Umbilical cord (tissue), 2 donors: ENCODE results near the gene CLEC5A. TPM values are rescaled to one million over a fixed set of nuclear protein-coding genes. Genes with fewer than 3 reads are reported as not detected.
"Not testable (repeated sequence)": the region's sequence is repeated elsewhere in the genome, so short reads cannot be mapped to it uniquely, and the experiment has no call there.

Experiments
- DNase-seq: peaks from one replicate; pipeline ENCODE4 v3.0.0-alpha.2; 2015; ENCODE audit warnings: low spot score
- total RNA-seq: library from RNA; depleted of rRNA; stranded (reverse); fragments of >200 nt; gene quantifications from one replicate; pipeline ENCODE4 v1.2.3, GENCODE V29; 2014; ENCODE audit warnings: low replicate concordance; ENCODE audit not compliant: insufficient read depth

CLEC5A gene
- total RNA-seq = 10.8 TPM

- no peak for DNase-seq
Observed at GRCh38 chr7:141946796-141947195, at the start of gene CLEC5A. Gene CLEC5A (minus strand): TSS chr7:141946974. CDS start chr7:141946292, 682 bp downstream.

- no peak for DNase-seq
Observed at GRCh38 chr7:141993354-141993753, 46.6 kb upstream of the CLEC5A start.

- DNase-seq = no peak
Observed at GRCh38 chr7:141992688-141993087, 45.9 kb upstream of the CLEC5A start.

- DNase-seq = no peak
Observed at GRCh38 chr7:141992156-141992555, 45.4 kb upstream of the CLEC5A start.

- DNase-seq = no peak
Observed at GRCh38 chr7:141991140-141991539, 44.4 kb upstream of the CLEC5A start.

- DNase-seq = no peak
Observed at GRCh38 chr7:141990011-141990725, 43.4 kb upstream of the CLEC5A start.

GRCh38 chr7:141987803-141988202 is 41.0 kb upstream of the CLEC5A start:
- DNase-seq = not testable (repeated sequence)

- DNase-seq = no peak
Observed at GRCh38 chr7:141986923-141987322, 40.1 kb upstream of the CLEC5A start.

GRCh38 chr7:141985926-141986325 is 39.2 kb upstream of the CLEC5A start:
- not testable (repeated sequence) for DNase-seq

GRCh38 chr7:141979568-141979967 is 32.8 kb upstream of the CLEC5A start:
- no peak for DNase-seq

- no peak for DNase-seq
Observed at GRCh38 chr7:141978351-141978750, 31.6 kb upstream of the CLEC5A start.

- no peak for DNase-seq
Observed at GRCh38 chr7:141976524-141977245, 29.9 kb upstream of the CLEC5A start.

- peak; percentile 75 for DNase-seq
Observed at GRCh38 chr7:141975806-141976523, 29.2 kb upstream of the CLEC5A start.

- DNase-seq = peak; percentile 11
Observed at GRCh38 chr7:141974831-141975230, 28.1 kb upstream of the CLEC5A start.

GRCh38 chr7:141973673-141974072 is 26.9 kb upstream of the CLEC5A start, which contains the start of gene TAS2R38:
Gene TAS2R38 (minus strand): TSS chr7:141973773. CDS start chr7:141973689, 84 bp downstream.
- no peak for DNase-seq

- DNase-seq = peak; percentile 26
Observed at GRCh38 chr7:141960687-141961422, 14.1 kb upstream of the CLEC5A start.

GRCh38 chr7:141956084-141956483 is 9.3 kb upstream of the CLEC5A start:
- DNase-seq = peak; percentile 4

- DNase-seq = no peak
Observed at GRCh38 chr7:141954334-141954733, 7.6 kb upstream of the CLEC5A start.

- DNase-seq = no peak
Observed at GRCh38 chr7:141952461-141952860, 5.7 kb upstream of the CLEC5A start.

- DNase-seq = no peak
Observed at GRCh38 chr7:141950806-141951205, 4.0 kb upstream of the CLEC5A start.

GRCh38 chr7:141949911-141950310 is 3.1 kb upstream of the CLEC5A start:
- DNase-seq = no peak

GRCh38 chr7:141949451-141949850 is 2.7 kb upstream of the CLEC5A start:
- no peak for DNase-seq
